Dedifferentiated amniotic fluid mesenchymal stem cell (primary cell): ENCODE data around the gene GNB1L.

Source experiments
- DNase-seq: peaks from one replicate; pipeline ENCODE4 v3.0.0-alpha.2; 2016; ENCODE audit errors: extremely low spot score

GNB1L gene, protein sequence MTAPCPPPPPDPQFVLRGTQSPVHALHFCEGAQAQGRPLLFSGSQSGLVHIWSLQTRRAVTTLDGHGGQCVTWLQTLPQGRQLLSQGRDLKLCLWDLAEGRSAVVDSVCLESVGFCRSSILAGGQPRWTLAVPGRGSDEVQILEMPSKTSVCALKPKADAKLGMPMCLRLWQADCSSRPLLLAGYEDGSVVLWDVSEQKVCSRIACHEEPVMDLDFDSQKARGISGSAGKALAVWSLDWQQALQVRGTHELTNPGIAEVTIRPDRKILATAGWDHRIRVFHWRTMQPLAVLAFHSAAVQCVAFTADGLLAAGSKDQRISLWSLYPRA

DNA sequence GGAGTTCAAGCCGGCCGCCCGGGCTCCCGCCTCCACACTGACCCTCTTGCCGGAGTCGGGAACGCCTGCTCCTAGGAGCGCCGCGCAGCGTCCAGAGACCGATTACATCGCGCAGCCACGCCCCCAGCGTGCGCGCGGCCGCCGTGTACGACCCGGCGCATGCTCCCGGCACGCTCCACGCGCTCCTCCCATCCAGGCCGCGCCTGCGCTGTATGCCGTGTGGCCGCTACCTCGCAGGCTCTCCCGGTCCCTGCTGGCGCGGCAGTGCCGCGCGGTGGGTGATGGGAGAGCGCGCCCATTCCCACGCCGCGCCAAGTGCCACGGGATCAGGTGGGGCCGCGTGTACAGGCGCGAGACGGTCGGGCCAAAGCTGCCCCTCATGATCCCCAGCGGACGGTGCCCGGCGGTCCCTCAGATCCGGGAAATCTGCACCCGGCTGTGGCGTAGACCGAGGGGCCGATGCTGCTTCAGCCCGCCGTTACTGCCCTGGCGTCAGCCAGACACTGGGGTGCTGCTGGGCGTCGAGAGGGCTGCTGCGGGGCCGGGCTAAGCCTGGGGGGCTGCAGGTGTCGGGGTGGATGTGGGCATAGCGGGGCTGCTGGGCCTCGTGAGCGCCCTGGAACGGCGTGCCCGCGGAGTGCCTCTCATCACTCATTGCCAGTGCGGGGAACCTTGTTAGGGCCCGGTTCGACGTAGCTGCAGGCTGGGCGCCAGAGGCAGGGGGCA, at the start of gene GNB1L, which contains the start of gene RTL10:
Gene GNB1L (minus strand): TSS at position 97 of the 726 bp plus-strand sequence. CDS start 33,519 bp downstream, outside the sequence.
Gene RTL10 (minus strand): TSS at position 97 of the 726 bp plus-strand sequence. CDS start 2,613 bp downstream, outside the sequence.
- peak; percentile 96 for DNase-seq

DNA sequence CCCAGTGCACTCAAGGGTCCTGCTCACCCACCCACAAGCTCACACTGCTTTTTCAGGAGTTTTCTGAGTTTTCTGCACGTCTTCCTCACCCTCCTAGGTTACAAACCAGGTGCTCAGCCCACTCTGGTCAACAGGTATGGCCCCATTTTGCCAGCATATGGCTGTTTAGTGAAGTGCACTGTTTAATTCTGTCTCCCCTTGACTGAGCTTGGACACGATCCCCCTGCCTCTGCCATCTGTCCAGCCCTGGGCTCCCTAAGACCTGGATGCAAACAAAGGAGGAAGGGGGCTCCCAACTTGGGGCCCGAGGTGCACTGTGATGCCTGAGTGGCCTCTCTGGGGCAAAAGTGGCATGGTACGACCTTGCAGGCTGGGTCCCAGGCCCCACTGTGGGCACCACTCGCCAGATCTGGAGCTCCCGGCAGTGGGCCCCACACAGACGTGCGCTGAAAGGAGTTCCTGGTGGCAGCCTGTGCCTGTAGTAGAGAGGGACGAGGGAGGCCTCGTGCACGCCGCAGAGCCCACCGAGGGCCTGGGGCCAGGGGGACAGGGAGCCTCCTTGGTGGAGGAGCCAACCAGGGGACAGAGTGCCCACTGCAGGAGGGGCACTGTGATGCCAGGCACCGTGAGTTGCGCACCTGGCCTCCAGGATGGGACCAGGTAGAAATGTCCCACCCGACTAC, 49.6 kb upstream of the GNB1L start:
- no peak for DNase-seq

DNA sequence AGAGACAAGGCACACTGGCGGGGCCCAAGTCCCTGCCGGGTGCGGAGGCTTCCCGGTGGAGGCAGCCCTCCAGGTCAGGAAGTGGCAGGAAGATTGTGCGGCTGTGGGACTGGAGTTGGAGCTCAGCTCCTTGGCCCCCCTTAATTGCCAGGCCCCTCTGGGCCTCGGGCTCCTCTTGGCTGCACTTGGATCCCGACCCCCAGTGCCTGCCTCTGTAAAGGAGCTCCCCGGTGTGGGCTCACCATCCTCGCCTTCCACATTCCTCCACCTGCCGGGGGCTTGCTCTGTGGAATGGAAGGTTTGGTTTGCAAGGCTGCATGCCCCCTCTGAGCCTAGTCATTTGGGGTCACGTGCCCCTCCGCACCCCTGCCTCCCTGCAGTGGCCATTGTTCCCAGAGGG, 48.8 kb upstream of the GNB1L start:
- DNase-seq: no peak

DNA sequence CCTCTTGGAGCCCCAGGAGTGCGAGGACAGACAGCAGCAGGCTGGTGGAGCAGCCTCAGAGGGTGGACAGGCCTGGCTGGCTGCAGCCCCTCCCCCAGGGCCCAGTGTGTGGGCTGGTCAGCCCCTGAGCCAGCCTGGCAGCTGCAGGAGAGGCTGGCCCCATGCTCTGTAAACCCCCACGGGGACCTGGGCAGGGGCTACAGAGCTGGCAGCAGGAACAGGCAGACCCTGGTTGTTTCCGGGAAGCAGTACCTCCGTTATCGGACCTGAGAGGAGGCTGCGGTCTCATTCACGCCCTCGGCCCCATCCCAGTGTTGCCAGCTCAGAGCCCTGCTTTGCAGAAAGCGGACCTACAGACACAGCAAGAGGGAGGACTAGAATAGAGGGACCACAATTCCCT, 48.4 kb upstream of the GNB1L start:
- DNase-seq: no peak

DNA sequence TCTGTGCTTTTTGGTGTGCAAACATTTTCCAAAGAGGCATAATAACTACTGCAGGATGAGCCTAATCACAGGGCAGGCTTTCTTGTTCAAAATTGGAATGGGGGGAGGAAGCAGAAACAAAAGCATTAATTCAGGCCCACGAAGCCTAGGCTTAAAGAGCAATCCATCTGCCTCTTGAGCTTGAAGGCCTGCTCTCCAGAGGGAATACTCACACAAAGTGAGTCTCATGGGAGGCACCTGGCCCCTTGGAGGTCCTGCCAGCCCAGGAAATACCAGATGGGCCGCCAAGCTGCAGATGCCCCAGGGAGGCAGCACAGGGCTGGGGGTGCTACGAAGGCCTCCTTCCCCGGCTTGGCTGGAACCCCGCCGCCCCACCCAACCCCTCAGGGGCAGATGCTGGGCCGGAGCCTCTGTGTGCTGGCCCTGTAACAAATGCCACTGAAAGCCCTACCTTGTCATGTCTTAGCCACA, 47.6 kb upstream of the GNB1L start:
- DNase-seq: no peak

DNA sequence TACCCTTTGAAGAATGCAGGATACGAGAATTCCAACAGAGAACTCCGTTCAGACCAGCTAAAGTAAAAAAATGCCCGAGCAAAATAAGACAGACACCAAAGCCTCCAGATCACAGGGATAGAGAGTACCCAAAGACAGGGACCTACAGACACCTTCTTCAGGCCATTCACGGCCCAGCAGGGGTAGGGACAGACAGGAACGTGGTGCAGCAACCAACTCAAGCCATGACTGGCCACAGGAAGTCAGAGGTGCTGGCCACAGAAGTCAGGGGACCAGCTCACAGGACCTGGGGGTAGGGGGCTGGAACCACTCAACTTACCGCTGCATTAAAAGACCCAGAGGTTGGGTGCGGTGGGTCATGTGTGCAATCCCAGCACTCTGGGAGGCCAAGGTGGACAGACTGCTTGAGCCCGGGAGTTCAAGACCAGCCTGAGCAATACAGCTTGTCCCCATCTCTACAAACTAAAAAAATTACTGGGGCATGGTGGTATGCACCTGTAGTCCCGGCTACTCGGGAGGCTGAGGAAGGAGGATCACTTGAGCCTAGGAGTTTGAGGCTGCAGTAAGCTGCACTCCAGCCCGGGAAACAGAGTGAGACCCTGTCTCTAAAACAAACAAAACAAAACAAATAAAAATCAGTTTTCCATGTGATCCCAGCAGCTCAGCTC, 47.0 kb upstream of the GNB1L start:
- DNase-seq: no peak

DNA sequence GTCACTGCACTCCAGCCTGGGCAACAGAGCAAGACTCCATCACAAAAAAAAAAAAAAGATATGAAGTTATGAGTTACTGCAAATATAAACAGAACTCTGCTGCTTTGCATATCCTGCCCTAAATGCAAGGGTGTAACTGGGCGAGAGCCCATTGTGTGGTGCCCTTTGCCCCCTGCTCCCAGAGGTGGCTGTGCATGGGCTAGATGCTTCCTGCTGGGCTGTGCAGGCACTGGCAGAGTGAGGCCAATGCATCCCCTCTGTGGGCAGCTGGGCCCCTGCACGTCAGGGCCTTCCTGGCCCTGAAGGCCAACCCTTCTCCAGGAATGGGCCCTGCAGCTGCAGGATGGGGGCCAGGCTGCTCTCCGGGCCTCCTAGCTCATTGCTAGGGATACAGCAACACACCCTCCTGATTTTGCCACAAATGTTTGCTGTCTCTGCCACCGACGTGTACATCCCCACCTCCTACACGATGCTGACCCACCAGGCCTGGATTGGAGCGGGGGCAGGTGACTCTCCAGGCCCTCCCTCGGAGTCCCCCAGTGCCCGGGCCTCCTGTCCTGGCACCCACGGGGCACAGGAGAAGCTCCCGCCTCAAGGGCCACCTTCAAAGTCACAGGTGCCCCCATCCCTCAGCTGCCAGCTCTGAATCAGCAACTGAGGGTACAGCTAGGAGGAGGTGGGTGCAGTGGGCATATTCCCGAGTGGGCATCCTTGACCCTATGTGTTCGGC, 46.2 kb upstream of the GNB1L start:
- no peak for DNase-seq

DNA sequence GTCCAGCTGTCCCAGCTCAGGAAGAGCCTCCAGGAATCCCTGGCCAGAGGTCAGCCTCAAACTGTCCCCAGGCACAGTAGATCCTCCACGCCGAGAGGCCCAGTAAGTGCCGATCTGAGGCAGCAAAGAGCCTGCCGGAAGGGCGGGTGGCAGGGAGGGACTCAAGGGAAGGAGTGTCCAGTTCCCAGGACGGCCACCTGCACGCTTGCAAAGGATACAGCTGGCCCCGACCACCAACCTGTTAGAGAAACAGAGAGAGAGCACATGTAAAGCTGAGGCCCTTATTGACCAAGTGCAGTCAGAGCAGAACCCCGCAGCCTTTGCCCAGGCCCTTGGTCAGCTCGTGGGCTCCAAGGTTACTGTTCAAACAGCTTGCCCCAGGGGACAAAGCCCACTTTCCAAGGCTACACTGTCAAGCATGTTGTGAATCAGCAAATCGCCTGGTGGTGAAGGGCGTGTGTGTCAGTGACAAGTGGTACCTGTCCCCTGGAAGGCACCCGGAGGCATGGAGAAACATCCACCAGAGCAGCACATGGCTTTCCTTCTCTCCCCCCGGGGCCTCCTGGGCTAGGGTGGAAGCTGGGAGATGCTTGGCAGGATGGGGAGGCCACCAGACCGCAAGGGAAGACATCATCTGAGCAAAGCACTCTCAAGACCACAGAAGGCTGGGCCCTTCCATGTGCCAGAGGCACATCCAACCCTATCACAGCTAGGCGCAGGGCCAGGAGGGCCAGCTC, 44.3 kb upstream of the GNB1L start:
- no peak for DNase-seq

DNA sequence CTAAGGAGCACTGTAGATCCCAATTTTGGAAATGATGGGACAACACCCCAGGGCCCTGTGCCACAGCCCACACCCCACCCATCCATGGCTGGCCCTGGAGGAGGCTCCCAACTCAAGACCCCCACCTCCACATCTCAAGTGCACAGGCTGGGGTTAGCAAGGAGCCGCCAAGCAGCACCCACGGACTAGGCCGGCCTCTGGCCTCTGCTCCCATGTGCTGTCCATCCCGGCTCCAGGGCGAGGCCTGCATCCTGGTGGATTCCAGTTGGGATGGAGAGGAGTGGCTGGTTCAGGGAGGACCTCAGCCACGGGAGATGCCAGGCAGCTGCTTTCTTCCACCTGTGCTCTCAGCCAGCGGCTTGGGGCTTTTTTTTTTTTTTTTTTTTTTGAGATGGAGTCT, 43.5 kb upstream of the GNB1L start:
- DNase-seq: no peak

DNA sequence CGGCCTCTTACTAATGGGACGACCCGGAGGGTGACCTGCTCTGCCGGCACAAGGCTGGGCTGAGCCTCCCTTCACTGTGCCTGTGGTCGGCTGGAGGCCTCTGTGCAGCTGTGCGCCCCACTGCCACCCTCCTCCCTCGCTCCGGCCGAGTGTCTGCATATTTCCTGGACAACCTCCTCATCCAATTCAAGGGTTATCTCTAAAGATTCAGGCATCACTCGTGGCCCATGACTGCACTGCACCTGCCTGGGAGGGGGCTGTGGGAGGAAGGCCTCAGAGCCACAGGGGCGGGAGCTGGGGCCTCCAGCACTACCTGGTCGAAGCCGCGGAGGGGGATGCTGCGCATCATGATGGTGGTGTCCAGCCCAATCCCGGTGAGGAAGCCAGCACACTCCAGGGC, 43.1 kb upstream of the GNB1L start:
- DNase-seq: no peak

DNA sequence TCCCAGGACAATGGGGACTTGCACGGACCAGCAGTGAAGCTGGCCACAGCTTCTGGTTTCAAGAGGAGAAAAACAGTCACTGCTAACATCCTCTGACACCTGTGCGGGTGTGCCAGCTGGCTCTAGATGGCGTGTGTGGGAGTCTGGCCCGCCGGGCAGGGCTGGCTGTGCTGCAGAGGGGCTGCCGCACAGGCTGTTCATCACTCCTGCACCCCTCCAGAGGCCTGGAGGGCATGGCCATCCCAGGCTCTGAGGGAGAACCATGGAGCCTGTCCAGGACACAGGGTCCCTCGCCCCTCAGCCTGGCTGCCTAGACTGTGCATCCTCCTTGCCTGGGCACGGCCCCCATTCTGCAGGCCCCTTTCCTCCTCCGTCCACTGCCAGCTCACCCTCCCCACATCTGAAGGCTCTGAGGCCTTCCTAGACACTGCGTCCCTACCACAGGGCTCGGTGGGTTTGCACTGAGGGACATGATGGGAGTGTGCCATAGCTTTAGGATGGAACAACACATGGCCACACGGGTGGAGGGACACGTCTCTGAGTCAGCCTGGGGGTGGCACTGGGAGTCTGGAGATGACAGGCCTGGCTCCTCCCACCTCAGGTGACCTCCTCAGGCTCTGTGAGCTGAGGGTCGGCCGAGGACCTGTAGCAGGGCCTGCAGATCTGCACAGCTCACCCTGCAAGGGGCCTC, 42.1 kb upstream of the GNB1L start:
- no peak for DNase-seq

DNA sequence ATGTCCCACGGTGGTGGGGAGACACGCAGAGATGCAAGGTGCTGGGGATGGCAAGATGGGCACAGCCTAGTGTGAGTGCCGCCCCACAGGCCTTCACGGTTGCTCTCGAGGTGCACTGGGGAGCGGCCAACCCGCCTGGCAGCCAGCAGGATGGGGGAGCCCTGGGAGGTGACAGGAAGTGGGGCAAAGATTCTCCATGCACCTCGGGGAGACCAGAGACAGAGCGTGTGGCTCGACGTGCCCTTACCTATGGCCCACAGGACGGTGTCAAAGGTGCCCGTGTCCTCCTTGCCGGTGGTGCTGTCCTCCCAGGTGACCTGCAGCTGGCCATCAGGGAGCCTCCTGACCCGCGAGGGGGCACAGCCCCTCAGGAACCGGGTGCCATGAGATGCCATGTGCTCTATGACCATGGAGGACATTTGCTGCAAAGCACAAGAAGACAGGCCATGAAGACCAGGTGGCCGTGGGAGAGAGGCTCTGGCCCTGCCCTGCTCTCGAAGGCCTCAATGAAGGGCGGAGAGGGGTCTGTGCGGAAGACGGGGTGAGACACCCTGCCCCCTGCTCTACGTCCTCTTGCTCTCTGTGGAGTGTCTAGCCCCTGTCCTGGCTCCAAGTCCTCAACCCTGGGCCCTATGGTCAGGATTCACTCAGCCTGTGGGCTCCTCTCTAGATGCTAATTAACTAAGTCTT, 40.6 kb upstream of the GNB1L start:
- DNase-seq: no peak

DNA sequence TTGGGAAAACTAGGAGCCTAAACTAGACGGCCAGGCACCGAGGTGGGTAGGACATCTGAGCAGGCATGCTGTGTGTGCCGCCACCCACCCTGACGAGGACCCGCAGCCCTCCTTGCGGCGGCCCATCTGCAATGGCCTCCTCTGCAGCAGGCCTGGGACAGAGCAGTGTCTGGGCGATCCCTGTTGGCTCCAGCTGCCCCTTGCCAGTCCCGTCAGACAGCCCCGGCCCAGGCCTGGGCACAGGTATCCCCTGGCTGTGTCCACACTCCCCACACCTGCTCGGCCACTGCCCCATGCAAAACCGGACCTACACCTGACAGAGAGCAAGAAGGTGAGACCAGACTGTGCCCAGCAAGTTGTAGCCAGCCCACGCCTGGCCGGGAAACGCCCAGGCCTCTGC, 38.7 kb upstream of the GNB1L start:
- no peak for DNase-seq

DNA sequence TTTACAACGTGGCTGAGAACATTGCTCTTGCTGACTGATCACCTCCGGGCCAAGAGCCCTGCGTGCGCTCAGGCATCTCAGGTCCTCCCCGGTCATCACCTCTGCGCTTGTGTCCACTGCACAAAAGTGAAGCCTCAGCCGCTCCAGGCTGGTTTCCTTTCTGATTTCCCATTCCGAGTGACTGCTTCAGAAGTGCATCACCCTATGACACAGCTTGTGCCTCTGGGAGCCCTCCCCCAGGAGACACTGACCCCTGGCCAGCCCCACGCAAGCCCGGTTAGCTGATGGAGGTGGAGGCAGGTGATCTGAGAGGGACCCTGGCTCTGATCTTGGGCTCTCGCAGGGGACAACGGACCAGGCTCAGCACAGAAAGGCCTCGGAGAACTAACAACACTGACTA, 38.3 kb upstream of the GNB1L start:
- no peak for DNase-seq

DNA sequence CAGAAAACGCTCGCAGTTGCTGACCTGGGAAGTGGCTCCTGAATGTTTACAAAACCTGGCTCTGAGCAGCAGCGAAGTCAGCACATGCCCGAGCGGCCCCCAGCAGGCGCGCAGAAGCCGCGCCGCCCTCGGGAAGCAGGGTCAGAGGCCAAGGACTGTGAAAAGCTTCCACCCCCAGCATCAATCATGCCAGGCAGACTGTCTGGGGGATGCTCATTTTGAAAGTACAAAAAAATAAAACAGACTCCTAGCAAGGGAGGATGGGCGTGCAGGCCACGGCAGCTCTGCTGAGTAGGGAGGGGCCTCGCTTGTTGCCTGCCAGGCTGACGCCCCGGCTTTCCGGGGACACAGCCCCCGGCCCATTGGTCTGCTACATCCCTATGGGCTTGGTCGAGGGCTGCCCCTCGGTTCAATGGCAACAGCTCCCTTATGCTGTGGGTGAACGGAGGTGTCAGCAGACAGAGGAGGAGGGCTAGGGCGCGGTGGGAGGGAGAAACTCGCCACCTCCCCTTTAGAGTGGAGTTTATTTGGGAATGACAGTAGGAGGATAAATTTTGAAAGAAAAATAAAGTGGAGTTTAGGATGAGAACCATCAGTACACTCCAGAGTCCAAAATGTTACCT, 37.7 kb upstream of the GNB1L start:
- no peak for DNase-seq

DNA sequence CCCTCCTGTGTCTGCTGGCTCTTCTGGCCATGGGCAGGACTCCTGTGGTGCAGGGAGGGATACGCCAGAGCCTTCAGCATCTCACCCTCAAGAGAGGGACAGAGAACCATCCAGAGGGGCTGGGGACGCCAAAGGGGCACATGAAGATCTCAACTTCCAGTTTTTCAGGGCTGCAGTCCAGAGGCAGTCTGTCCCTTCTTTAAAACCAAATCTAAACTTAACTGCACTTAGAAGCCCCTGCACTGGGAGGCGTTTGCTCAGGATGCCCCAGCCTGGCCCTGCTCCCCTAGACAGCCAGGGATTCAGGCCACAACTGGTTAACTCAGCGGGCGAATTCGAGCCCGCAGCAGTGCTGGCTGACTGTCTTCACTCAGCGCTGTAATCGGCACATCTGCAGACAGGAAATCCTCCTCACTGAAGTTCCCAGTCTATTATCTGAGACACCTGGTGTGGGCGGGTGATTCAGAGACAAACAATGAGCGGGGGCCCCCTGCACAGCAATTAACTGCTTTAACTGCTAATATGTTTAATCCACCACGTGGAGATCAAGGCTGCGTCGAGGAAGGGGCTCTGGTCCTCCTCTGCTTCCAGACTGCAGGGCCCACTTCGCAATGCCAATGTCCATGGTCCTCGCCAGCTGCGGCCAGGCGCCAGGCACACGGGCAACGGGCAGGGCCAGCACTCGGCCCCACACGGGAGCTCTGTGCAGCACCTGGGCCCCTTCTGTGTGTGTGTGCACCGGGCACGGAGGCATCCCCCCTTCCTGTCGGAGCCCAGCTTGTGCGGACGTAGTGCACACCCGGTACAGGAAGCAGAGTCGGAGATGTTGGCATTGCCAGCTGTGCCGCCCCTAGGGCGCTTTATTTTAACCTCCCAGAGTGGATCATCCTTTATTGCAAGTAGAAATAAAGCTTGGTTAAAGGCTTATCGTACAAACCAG, 36.9 kb upstream of the GNB1L start:
- no peak for DNase-seq

DNA sequence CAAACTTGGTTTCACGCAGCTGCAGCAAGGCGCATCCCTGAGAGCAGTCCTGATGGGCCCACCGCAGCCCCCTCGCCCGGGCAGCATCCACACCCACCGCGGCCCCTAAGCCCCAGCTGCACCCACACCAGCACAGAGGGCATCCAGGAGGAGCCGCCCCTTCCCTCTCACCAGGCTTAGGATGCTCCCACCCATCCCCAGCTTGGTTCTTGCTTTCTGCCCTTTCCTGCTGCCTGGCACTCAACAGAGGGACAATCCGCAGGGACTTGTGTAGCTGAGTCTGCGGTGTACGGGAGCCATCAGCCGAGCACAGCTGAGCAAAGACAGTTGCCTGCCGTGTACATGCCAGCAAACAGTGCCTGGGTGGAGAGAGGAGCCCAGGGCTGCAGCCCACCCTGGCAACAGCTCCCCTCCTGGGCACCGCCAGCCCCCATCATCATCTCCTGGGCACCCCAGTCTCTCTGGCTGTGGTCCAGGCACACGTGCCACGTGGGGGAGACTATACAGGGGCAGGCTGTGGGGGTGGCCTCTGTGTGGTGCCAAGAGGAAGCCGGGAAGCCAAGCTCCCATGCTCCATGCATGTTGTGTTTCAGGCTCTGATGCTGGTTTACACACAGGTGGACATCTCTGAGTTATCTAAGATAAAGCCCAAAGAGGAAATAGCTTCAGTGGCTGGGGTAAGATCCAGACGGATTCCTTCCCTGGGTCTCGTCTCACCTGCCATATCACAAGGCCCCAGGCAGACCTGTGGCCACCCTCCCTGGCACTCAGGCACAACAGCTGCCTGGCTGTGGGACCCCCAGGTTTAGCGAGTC, 36.0 kb upstream of the GNB1L start:
- DNase-seq: no peak
